HG03103 (cell line): ENCODE measurements around the gene SYT8.

Experiments
- ATAC-seq: cut with Tn5 transposase; IDR thresholded peaks from one replicate; pipeline ENCODE4 v1.9.1; 2021; ENCODE audit warnings: low read depth; ENCODE audit not compliant: unreplicated experiment

SYT8 gene

DNA sequence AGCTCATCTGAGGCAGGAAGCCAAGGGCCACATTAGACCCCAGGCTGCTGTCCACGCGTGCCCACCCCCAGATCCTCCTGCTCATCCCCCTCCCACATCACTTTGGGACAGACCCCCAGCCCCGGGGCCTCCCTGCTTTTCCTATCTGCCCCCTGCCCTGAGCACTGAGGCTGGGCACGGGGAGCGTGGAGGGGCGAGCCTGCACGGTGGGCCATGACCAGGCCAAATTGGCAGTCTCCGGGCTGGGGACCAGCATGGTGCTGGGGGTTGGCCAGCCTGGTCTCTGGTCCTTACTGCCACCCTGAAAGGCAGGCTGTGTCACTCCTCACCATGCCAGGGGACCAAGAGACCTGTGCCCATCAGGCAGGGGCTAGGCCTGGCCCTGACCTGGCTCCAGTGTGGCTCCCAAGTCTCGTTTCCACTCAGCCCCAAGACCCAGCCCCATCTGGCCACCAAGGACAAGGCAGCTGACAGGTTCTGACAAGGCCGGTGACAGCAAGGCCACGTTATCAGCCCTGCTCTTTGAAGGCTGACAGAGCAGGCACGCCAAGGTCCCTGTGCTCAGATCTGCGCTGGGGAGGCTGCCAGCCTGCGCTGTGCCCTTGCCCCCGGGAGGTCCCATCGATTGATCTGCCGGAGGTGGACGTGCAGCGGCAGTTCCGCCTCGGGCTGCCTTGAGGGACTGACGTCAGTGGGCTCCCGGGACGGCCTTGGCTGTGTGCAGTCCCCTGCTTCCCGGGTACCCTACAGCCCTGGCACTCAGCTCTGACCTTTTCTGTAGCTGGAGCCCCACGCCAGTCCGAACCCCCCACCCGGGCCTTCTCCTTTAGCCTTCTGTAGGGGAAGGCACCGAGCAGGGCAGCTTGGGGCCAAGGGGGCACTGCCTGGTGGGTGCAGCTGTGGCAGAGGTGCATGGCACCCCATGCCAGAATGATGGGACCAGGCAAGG lies 7.6 kb downstream of the SYT8 start:
- no peak for ATAC-seq

DNA sequence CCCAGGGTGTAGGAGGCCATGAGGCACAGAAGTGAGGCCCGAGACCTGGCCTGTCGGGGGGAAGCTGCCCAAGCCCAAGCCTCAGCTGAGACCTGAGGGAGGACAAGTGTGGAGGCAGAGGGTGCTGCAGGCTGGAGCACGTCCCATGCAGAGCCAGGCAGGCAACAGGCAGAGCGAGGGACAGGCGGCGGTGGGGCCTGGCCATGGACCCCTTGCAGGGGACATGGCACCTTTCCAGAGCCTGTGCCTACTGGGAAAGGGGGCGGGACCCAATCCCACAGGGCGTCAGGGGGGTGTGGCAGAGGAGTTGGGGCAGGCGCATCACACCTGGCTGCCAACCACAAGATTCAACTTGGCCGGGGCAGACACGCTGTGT lies 8.3 kb downstream of the SYT8 start:
- ATAC-seq = no peak

DNA sequence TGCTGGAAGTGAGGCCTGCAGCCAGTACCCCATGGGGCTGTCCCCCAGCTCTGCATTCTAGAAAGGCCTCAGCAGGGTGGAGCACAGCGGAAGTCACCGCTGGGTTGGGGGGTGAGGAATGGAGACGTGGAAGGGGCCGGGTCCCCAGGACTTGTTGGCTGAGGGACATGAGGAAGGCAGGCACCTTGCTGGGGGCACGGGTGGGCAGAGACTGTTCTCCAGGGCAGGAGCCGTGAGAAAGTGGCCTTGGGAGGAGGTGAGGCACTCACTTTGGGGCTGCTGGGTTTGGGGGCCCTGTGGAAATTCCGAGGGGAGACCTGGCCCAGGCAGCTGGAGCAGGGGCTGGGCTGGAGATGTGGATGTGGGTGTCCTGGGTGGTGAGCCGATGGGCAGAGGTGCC lies 9.0 kb downstream of the SYT8 start:
- ATAC-seq = no peak

DNA sequence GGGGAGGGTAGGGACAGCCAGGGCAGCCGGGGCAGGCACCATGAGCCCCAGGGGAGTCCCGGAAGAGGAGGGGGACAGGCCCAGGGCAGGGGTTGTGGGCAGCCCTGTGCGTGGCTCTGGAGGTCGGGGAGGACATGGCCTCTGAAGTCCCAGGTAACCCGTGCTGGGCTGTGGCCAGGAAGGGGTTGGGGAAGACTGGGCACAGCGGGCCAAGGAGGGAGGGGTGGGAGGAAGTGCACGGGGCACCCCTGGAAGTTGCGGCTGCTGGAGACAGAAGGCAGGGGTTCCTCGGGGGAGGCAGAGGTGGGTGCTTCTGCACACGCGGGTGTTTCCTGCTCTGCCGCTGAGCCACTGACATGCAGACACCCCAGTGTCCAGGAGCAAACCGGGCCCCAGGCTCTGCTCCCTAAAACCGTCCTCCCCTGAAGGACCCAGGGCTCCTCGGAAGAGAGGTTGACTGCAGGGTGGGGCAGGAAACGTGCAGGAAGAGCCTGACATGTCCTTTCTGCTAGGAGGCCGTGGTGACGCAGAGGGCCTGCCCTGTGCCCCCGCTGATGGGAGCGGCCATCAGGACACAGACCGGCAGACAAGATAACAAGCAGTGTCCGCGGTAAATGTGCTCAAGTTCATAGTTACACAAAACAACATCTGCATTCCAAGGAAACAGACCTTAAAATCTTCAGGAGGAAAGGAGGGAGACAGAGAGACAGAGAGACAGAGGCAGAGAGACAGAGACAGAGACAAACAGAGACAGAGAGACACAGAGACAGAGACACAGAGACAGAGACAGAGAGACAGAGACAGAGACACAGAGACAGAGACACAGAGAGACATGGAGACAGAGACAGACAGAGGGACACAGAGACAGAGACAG lies 9.7 kb downstream of the SYT8 start:
- no peak for ATAC-seq

DNA sequence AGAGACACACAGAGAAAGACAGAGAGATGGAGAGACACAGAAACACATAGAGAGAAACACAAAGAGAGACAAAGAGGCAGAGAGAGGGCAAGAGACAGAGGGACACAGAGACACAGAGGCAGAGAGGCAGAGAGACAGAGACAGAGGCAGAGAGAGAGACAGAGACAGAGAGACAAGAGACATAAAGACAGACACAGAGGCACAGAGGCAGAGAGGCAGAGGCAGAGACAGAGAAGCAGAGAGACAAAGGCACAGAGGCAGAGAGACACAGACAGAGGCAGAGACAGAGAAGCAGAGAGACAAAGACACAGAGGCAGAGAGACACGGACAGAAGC lies 10.3 kb downstream of the SYT8 start:
- no peak for ATAC-seq

DNA sequence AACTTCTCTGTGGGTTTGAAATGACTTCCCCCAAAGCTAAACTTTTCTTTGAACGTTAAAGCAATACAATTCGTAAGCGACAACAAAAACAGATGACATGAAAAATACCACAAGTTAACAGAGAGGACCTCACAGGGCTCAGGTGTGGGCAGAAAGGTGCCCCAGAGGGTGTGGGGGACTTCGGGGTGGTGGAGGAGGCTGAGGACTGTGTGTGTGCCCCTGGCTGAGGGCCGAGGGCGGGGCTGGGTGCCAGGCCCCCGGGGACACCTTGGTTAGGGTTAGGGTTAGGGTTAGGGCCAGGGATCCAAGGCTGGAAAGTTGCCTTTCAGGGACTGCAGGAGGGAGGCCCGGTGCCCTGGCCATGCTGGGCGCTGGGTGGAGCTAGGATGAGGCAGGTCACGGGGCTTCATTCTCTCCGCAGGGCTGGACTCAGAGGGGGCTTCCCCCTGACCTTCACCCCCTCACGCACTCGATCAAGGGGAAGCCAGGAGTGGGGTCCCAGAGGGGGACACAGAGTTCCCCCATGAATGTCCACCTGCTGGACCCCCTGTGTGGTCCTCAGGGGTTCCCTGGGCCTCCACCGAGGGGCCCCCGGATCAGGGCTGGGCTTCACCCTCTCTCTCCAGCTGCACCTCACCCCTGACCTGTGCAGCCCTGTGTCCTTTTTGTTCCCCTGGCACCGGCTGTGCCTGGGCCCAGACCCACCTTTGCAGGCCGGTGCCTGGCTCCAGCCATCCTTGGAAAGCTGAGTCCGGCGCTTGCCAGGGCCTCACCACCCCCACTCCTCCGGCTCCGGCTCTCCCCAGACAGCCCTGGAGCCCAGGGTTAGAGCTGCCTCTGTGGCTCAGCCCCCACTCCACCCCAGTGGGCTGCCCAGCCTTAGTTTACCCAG lies 11.0 kb downstream of the SYT8 start:
- no peak for ATAC-seq

DNA sequence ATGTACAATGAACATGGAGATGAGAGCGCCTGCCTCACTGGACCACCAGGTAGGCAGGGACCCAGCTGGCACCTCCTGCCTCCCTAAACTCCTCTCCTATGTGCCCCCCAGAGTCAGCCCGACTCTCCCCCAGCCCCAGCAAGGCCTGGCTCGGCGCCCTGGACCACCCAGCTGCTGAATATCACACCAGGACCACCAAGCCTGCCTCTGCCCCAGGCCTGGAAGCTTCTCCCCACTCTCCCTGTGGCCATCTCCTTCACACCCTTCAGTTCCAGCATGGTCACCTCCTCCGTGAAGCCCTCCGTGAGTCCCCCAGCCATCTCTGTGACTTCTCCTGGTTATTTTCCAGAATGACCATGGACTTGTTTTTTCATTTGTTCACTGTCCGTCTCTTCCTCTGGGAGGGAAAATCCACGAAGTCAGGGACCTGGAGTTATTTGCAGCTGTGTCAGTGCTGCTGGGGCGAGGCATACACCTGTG lies 11.7 kb downstream of the SYT8 start:
- no peak for ATAC-seq

DNA sequence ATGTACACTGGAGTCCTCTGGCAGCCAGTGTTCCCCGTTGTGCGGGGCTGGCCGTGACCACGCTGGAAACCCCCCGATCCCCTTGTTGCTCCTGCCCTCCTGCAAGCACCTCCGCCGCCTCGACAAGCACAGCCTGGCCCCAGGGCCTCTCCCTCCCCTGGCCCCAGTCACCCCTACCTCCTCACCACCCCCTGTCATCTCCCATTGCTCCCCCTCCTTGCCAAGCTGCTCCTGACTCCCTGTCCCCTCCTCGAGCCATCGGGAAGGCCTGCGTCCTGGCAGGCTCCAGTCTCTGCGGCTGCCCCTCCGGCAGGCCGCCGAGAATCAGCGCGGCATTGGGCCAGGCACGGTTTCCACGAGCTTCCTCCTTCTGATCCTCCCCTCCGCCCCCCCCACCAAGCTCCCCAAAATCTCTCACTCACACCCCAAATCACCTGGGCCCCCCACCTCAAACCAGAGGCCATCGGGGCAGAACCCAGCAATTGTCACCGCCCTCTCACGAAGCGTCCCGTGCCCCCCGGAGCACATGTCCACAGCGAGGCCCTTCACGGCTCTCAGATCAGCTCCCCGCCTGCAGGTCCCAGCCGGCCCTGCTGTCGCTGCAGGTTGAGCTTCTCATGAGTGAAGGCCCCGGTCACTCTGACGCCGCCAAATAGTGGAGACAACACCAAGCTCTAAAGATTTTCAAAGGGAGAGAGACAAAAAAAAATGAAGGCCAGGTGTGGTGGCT lies 12.4 kb downstream of the SYT8 start:
- no peak for ATAC-seq

DNA sequence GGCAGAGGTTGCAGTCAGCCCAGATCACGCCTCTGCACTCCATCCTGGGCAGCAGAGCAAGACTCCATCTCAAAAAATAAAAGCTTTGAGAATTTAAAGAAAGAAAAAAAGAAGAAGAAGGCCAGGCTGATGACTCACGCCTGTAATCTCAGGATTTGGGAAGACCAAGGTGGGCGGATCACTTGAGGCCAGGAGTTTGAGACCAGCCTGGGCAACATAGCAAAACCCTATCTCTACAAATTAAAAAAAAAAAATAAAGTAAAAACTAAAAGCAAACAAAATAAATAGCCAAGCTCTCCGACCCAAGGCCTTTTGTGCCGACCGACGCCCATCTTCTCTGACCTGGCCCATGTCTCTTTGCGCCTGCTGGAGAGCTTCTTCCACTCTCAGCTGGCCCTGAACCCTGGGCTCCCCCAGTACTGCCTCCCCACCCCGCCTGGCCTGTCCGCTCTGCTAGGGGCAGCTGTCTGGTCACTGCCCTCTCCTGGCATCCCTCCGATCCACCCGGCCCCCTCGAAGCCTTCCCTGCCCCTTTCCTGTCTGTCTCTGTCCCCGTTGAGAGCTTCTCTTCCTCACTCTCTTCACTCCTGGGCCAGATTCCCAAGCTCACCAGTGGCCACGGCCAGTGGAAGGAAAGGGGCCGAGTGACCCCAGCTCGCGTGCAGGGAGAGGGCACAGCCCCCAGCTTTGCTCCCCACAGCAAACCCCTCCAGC lies 13.3 kb downstream of the SYT8 start:
- no peak for ATAC-seq

DNA sequence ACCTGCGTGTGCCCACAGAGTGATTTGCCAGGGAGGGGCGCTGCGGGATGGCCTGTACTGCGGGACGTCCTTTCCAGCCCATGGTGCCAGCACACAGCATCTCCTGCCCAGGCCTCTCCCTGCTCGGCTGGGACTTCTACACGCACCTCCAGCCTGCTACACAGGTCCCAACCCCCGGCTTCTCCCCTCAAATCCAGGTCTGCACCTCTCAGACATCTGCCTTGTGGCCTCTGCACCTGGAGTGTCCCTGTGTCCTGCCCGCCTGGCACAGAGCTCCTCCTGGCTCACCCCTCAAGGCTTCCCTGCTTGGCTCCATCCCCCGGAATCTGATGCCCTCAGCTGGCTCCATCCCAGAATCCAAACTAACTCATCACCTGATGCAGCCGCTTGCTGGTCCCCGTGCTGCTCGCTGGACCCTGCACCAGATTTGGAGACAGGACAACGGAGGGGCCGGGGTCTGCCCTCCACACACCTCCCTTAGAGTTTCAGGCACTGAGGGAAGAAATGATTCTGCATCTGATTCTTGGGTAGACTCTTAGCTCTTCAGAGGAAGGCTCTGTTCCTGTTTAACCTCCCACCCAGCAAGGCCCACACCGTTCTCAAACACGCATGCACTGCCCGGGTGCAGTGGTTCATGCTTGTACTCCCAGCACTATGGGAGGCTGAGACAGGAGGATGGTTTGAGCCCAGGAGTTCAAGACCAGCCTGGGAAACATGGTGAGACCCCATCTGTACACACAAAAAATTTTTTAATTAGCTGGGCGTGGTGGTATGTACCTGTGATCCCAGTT lies 14.0 kb downstream of the SYT8 start:
- ATAC-seq = no peak

DNA sequence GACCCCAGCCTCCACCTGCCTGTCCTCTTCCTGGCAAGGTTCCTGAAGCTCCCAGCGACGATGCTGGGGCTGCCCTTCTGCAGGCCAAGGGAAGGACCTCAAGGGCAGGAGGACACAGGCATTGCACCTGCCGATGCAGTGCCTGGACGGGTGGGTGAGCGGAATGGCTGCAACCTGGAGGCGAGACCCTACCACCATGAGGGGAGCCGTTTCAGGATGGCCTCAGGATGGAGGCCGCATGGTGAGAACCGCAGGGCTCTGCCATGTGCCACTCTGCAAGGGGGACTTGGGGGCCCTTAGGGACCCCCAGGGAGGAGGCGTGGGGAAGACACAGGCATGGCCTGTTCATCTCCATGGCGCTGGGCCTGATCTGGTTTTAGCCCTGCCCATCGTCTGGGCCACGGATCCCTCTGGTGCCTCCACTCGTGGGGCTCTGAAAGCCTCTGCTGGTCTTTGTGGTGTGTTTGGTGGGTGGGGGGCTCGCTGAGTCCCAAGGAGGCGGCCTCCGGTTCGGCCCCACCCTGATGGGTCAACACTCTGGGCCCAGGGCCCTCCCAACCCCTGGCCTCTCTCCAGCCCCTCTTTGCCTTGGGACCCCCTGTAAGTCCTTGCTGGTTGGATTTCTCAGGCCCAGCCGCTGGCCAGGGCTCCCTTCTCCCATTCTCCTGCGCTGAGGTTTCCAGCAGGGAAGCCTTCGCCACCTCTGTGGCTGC lies 16.8 kb downstream of the SYT8 start:
- ATAC-seq = no peak

DNA sequence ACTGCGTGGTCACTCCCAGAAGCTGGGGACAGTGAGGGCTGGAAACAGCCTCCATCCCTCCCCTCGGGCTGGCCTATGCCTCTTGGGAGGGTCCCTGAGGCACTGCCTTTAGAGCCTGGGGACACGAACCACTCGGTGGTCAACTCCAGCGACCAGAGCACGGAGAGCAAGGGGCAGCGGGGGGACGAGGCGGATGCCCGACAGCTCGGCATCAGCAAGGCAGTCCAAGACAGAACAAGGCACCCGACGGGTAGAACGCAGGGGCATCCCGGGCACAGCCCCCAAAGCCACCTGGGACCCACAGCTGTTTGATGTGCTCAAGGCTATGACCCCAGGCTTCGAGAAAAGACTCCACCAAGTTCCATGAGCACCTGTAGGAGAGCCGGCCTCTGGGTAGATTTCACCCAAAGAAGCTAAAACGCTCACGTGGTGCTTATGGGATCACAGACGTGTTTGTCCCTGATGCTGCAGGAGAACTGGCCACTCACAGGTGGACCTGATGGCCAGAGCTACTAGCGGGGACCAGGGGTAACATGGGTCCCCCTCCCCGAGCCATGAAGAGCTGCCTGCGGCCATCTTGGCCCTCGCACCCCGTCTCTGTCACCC lies 17.6 kb downstream of the SYT8 start:
- ATAC-seq = no peak

DNA sequence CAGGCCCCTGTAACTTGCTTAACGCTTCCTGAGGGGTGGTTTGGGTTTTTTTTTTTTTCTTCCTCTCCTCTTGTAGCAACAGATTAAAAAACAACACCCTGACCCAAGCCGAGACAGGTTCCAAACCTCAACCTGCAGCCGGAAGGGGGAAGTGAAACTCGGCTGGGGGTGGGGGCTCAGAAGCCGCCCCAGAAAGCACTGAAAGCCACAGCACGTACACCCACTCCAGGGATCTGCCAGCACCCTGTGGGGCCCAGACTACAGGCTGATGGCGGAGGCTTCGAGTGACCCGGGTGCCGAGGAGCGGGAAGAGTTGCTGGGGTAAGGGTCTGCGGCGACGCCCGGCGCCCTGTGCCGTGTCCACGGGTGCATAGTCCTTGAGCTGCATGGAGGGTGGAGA lies 18.1 kb downstream of the SYT8 start, which contains the start of gene LSP1:
Gene LSP1 (plus strand): TSS at position 208 of the 400 bp plus-strand sequence. CDS start 61 bp downstream, at position 269.
- peak; percentile 35 for ATAC-seq

DNA sequence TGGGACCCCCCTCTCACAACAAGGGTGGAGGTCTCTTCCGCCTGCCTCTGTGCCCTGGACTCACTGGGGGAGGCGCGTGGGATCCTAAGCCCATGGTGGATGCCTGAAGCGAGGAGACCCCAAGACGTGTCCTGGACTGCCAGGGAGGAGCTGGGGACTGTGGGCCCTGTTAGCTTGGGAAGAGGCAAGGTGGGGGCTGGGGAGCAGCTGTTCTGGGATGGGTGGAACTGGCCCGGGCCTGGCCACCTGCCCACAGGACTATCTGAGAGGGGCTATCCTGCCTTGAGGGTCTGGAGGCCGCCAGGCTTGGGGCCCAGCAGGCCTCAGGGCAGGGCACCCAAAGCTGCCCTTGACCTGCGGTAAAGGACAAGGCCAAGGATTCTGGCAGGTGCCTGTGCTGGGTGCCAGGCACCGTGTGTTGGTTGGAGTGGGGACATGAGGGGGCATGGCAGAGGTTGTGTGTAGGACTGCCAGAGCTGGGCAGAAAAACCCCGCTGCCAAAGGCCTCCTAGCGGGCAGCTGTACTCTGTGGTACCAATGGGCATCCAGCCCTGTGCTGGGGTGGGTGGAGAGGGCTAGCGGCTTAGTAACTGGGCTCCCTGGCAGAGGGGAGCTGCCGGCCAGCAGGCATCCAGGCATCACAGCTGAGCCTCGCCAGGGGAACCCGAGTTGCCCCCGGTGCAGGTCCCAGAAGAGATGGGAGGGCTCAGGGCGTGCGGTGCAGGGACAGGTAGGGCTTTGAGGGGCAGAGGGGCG lies 18.8 kb downstream of the SYT8 start:
- no peak for ATAC-seq

DNA sequence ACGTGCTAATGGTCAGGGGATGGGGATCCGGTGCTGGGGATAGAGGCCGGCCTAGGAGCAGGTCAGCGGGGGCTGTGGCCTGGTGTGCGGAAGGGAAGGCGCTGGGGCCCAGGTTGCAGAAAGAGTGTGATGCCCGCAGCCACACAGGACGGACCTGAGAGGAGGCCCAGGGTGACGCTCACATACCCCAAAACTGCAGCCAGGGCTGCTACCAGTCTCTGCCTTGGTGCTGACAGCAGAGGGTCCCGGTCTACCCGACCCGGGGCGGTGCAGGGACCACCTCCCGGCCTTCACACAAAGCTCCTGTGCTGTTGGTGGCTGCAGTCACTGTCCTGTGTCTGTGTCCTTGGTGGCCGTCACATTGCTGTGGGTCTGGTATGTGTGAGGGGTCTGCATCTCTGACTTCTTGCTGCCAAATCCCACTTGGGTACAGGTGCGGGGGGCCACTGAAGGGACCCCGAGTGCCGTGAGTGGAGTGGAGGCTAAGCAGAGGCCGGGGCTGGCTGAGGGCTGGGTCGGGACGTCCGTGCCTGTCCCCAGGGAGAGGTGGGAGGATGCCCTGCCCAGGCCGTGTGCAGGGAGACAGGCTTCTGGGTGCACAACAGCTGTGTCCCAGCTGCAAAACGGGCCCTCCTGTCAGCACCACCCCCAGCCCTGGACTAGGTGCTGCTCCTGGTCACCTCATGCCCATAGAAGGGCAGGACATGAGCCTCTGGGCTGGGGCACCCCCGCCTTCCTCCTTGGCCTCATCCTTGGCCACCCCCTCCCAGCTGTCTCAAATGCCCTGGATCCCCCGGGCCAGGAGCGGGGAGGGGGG lies 19.6 kb downstream of the SYT8 start:
- peak; percentile 6 for ATAC-seq
